DMS153 (cell line): ENCODE data around the gene SLC19A1.
"Not testable (repeated sequence)": the region's sequence is repeated elsewhere in the genome, so short reads cannot be mapped to it uniquely, and the experiment has no call there.

Source experiments
- DNase-seq: peaks from one replicate; lab custom pipeline; 2025; lab: John Stamatoyannopoulos, UW

SLC19A1 gene

DNA sequence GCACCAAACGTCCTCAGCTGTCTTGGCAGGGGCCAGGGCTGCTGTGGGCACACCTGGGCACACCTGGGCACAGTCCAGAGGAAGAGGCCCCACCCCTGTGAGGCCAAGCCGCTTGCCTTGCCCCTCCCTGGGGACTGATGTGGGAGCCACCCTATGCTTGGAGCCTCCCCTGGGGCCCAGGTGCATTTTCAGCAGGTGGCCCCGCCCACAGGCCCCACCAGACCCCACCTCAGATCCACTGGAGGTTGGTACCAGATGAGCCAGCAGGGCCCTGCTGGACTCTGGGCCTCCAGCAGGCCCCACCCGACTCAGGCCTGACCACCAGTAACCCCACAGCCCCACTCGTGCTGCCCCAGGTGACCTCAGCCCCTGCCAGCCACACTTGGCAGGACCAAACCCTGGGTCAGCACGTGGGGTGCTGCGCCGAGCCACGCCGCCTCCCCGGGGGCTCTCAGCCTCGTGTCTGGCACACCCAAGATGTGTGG is 8.8 kb downstream of the SLC19A1 start:
- DNase-seq, result no peak

GRCh38 chr21:45532826-45533360 is 9.3 kb downstream of the SLC19A1 start:
- no peak for DNase-seq

DNA sequence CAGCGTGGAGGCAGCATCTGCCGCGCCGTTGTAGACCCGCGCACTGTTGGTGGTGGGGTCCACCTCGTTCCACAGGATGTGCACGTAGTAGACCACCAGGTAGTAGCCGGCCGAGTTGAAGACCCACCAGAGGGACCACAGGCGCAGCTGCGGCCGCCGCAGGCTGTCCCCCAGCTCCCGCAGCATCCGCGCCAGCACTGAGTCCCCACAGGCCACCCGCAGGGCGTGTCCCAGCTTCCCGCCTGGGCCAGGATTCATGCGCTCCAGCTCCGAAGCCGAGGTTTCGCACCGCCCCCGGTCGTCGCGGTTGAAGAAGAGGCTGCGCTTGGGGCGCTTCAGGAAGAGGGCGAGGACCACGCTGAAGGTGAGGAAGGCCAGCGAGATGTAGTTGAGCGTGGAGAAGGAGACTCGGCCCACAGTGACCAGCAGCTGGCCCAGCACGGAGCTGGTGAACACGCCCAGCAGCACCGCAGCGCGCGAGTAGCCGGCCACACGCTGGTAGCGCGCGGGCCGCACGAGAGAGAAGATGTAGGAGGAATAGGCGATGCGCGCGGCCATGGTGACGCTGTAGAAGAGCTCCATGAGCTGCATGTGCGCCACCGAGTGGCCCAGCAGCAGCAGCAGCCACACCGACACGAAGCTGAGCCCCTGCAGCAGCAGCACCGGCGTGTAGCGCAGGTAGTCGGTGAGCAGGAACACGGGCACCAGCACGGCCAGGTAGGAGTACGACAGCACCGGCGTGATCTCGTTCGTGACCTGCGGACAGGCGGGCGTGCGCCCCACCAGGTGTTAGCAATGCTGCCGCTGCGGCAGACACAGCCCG is 10.6 kb downstream of the SLC19A1 start:
- no peak for DNase-seq

- not testable (repeated sequence) for DNase-seq
These were observed 11.2 kb downstream of the SLC19A1 start for GRCh38 chr21:45531114-45531392.

DNA sequence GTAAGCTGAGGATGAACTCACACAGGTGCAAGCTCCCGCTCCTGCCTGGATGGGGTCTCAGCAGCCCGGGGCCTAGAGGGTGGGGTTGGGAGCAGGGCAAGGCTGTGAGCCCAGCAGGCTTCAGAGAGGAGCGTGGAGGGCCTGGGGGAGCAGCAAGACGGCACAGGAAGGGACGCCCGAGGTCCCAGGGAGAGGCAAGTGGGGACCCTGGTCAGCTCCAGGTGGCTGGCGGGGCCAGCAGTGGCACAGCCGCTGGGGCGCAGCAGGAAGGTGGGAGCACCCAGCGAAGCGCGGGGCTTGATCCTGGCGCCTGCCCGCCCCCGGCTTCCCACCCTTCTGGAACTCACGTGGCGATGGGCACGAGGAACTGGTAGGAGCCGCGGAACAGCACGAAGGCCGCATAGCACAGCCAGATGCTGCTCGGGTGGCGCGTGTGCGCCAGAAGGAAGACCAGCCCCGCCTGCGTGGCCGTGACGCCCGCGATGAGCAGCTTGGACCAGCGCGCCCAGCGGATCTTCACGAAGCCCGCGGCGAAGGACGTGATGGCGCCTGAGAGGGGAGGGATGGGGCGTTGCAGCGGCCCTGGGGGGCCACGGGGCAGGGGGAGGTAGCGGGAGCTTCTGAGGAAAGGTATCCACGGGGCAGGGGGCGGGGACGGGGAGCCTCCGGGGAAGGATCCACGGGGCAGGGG is 11.7 kb downstream of the SLC19A1 start:
- DNase-seq, result no peak

DNA sequence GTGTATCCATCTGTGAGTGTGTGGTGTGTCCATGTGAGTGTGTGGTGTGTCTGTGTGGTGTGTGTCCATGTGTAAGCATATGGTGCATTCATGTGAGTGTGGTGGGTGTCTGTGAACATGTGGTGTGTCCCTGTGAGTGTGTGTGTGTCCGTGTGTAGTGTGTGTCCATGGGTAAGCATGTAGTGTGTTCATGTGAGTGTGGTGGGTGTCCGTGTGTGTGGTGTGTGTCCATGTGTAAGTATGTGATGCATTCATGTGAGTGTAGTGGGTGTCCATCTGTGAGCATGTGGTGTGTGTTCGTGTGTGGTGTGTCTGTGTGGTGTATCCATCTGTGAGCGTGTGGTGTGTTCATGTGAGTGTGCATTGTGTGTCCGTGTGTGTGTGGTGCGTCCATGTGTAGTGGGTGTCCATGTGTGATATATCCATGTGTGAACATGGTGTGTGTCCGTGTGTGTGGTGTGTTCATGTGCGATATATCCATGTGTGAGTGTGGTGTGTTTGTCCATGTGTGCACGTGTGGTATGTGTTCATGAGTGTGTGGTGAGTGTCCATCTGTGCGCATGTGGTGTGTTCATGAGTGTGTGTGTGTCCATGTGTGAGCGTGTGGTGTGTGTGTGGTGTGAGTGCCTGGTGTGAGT is 12.3 kb downstream of the SLC19A1 start:
- no peak for DNase-seq

- no peak for DNase-seq
These were observed 13.1 kb downstream of the SLC19A1 start for GRCh38 chr21:45528981-45529784.

DNA sequence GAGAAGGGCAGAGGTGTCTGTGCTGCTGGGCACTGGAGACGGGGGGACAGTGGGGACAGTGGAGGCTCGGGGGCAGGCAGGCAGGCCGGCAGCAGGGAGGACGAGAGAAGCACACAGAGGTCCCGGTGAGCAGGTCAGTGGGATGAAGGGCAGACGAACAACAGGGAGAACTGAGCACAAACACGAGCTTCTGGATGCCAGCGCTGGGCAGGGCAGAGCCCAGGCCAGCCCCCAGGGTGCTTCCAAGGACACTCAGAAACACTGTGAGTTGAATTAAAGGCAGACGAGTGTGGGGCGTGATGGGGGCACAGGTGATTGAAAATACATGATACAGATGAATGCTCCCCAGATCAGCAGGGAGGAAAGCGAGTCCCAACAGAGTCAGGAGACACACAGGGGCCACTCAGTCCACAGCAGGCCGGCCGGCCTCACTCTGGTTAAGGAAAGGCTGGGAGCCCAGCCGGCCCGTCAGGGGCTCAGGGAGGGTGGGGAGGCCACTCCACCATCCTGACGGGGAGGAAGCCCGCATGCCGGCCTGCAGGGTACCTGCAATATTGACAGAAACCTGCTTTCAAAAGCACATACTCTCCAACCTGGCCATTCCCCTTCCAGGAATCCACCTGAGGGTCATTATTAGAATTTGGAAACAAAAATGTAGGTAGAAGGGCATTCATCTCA is 14.1 kb downstream of the SLC19A1 start:
- no peak for DNase-seq

GRCh38 chr21:45527151-45527999 is 14.9 kb downstream of the SLC19A1 start:
- not testable (repeated sequence) for DNase-seq

DNA sequence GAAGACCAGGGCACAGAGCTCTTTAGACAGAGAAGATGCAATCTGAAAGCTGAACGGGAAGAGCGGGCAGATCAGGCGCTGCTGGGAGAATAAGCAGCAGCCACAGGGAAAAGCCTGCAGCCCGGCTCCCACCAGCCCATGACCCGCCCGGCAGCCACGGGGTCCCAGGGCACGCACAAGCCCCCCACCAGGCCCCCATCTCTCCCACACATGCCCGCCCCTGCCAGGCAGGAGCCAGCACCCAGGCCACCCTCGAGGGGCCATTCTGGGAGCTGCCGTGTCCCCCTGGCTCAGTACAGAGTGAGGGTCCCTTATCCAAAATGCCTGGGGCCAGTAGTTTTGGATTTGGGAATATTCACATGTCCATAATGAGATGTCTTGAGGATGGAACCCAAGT is 16.3 kb downstream of the SLC19A1 start:
- no peak for DNase-seq

GRCh38 chr21:45525153-45525909 is 16.9 kb downstream of the SLC19A1 start:
- no peak for DNase-seq

- DNase-seq, result no peak
These were observed 17.5 kb downstream of the SLC19A1 start for GRCh38 chr21:45524756-45525152.

GRCh38 chr21:45523411-45524101 is 18.7 kb downstream of the SLC19A1 start:
- DNase-seq, result no peak

DNA sequence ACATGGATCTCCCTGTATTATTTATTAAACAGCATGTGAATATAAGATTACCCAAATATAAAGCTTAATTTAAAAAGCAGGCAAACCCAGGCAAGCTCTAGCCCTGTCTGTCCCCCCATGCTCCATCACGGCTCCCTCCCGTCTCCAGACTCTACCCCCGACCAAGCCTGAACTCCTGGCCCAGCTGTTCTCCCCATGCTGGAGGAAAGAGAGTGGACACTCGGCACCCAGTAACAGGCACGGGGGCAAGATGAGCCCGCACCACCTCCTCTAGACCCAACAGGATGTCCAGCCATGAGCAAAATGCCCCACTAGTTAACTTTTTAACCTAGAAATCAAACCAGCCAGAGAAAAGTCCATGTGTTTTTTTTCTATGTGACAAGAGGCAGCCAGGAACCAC is 19.3 kb downstream of the SLC19A1 start:
- DNase-seq, result no peak

DNA sequence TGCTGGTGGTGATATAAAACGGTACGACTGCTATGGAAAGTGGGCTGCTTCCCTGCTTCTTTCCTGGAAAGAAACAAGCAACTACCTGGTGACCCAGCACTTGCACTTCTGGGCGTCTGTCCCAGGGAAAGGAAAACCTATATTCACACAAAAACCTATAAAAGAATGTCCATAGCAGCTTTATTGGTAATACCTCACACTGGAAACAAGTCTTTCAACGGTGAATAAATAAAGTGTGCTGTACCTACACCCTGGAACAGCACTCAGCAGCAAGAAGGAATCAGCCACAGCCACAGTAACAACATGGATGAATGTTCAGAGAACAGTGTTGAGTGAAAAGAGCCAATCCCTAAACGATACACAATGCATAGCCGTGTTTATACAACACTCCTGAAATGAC is 19.9 kb downstream of the SLC19A1 start:
- DNase-seq, result no peak

- no peak for DNase-seq
These were observed 21.0 kb downstream of the SLC19A1 start for GRCh38 chr21:45521241-45521640.

DNA sequence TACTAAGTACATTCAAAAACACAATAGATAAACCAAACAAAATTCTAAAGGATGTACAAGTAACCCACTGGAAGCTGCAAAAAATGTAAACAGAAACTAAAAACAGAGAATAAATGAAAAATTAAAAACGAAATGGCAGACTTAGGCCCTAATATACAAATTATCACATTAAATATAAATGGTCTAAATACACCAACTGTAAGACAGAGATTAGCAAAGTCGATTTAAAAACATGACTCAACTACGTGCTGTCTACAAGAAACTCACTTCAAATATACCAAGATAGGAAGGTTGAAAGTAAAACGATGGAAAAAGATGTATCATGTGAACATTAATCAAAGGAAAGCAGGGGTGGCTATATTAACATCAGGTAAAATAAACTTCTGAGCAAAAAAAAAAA is 23.1 kb downstream of the SLC19A1 start:
- no peak for DNase-seq

GRCh38 chr21:45518742-45519141 is 23.5 kb downstream of the SLC19A1 start:
- DNase-seq, result no peak
